ENCODE results near the gene TMEM150A.

DNA sequence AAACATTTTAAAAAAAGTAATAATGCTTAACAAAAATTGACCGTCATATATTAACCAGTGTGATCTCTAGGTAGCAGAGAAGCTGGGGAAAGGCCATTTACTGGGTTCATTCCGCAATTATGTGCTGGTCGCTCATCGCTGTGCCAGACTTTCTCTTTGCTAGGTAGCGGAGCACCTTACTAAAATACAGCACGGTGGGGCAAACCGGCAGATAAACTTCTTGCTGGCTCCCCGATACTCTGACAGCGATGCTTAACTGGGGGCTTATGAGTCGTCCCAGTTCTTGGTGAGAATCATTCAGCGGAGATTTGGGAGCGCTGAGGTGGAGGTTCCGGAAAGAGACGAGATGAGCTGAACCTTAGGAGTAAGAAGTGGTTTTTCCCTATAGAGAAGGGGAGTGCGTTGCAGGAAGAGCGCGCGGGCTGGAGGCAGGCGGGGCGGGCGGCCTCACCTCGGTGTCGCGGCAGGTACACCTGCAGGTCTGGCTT lies 8.8 kb upstream of the TMEM150A start:
- TF ChIP-seq CTCF (IDR thresholded peaks at IDR 0.05) (no peak), POLR2A (IDR thresholded peaks at IDR 0.05) (no peak), POLR2AphosphoS5 (IDR thresholded peaks at IDR 0.05) (no peak)
